Astrocyte (in vitro differentiated cells and primary cell): ENCODE results near the gene PLXDC2. TPM values are rescaled to one million over a fixed set of nuclear protein-coding genes. Genes with fewer than 3 reads are reported as not detected.

Experiments used
- DNase-seq: peaks from one replicate; pipeline ENCODE4 v3.0.0-alpha.2; 2010; ENCODE audit warnings: low read depth
- FAIRE-seq: peaks from 2 replicates; lab custom pipeline; 2011; peaks lifted over from hg19 to GRCh38; lab: Jason Lieb, UNC
- H2AFZ ChIP-seq: 2 replicates; pipeline ENCODE4 v1.6.0; 2012; ENCODE audit warnings: low read depth, low read length, inconsistent platforms
- H3K27ac ChIP-seq: 2 replicates; pipeline ENCODE4 v1.5.1; 2011; ENCODE audit warnings: low read depth, low read length, inconsistent platforms
- H3K27me3 ChIP-seq: 2 replicates; pipeline ENCODE4 v1.6.0; 2011; ENCODE audit warnings: low read length, inconsistent platforms; ENCODE audit not compliant: insufficient read depth
- H3K36me3 ChIP-seq: 2 replicates; pipeline ENCODE4 v1.5.1; 2011; ENCODE audit warnings: low read length, inconsistent platforms; ENCODE audit not compliant: insufficient read depth
- H3K4me1 ChIP-seq: 2 replicates; pipeline ENCODE4 v1.5.1; 2011; ENCODE audit warnings: low read length, inconsistent platforms; ENCODE audit not compliant: insufficient read depth
- H3K4me2 ChIP-seq: 2 replicates; pipeline ENCODE4 v1.6.0; 2012; ENCODE audit warnings: low read length, inconsistent platforms
- H3K4me3 ChIP-seq: 2 replicates; pipeline ENCODE4 v1.5.1; 2011; ENCODE audit warnings: low read depth, mild to moderate bottlenecking, low read length, inconsistent platforms; ENCODE audit not compliant: insufficient read depth
- H3K79me2 ChIP-seq: 2 replicates; pipeline ENCODE4 v1.6.0; 2012; ENCODE audit warnings: mild to moderate bottlenecking, low read length, inconsistent platforms; ENCODE audit not compliant: insufficient read depth
- H3K9ac ChIP-seq: 2 replicates; pipeline ENCODE4 v1.6.0; 2012; ENCODE audit warnings: mild to moderate bottlenecking, low read length, inconsistent platforms
- H3K9me3 ChIP-seq: 2 replicates; pipeline ENCODE4 v1.5.1; 2012; ENCODE audit warnings: low read depth, mild to moderate bottlenecking, low read length, inconsistent platforms; ENCODE audit not compliant: insufficient read depth
- H4K20me1 ChIP-seq: 2 replicates; pipeline ENCODE4 v1.6.0; 2012; ENCODE audit warnings: low read length, inconsistent platforms; ENCODE audit not compliant: insufficient read depth
- H3K27ac Mint-ChIP-seq: one replicate; pipeline ENCODE4 v1.8.0; 2021; ENCODE audit warnings: mild to moderate bottlenecking, mixed read lengths; ENCODE audit not compliant: unreplicated experiment
- H3K27me3 Mint-ChIP-seq: one replicate; pipeline ENCODE4 v1.8.0; 2021; ENCODE audit warnings: low read depth, mixed read lengths; ENCODE audit not compliant: unreplicated experiment
- H3K36me3 Mint-ChIP-seq: one replicate; pipeline ENCODE4 v1.8.0; 2021; ENCODE audit warnings: low read depth, mixed read lengths; ENCODE audit not compliant: unreplicated experiment
- H3K4me1 Mint-ChIP-seq: one replicate; pipeline ENCODE4 v1.8.0; 2021; ENCODE audit warnings: low read depth, mixed read lengths; ENCODE audit not compliant: unreplicated experiment
- H3K4me3 Mint-ChIP-seq: one replicate; pipeline ENCODE4 v1.8.0; 2021; ENCODE audit warnings: mild to moderate bottlenecking, moderate library complexity, mixed read lengths; ENCODE audit not compliant: unreplicated experiment
- H3K9me3 Mint-ChIP-seq: one replicate; pipeline ENCODE4 v1.8.0; 2021; ENCODE audit warnings: mild to moderate bottlenecking, mixed read lengths; ENCODE audit not compliant: unreplicated experiment
- CTCF ChIP-seq: IDR thresholded peaks from 2 replicates; pipeline ENCODE4 v1.5.1; 2011; ENCODE audit warnings: low read depth, mild to moderate bottlenecking, inconsistent platforms, low read length, moderate library complexity; ENCODE audit not compliant: insufficient read depth
- EZH2 ChIP-seq: IDR thresholded peaks from 2 replicates; pipeline ENCODE4 v1.6.1; 2012; ENCODE audit warnings: mild to moderate bottlenecking, low read length, inconsistent platforms; ENCODE audit not compliant: insufficient read depth
- total RNA-seq: library from RNA; stranded (reverse); gene quantifications from 2 replicates; pipeline ENCODE4 v1.2.1, GENCODE V29; 2021

PLXDC2 gene
- total RNA-seq, 1 donor from 2014 or later = 36.1 TPM

DNA sequence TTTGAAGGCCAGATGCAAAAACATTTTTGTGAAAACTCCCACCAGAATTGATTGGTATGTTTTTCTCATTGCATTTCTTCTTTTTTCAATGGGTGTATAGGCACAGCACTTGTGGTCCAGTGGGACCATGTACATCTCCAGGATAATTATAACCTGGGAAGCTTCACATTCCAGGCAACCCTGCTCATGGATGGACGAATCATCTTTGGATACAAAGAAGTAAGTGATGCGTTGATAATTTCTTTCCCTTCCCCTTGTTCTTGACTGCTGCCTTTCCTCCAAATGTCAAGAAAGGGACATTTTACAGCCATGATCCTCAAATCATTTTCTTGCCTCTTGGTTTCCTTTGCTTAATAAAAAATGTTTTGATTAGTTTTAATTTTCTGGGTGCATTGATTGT is 331.5 kb downstream of the PLXDC2 start:
- no peak overlapping the region for H3K4me2 ChIP-seq
- no peak overlapping the region for H3K4me3 Mint-ChIP-seq

GRCh38 chr10:20156511-20156910 is 340.3 kb downstream of the PLXDC2 start:
- no peak overlapping the region for H3K27ac Mint-ChIP-seq
- no peak overlapping the region for H3K4me3 ChIP-seq

More for the DNA sequence above, 331.5 kb downstream of the PLXDC2 start:
- peaks cover 2% of the 10 kb centered on the region for H3K4me1 Mint-ChIP-seq
- no peaks in the 10 kb centered on the region for H3K27me3 Mint-ChIP-seq
- H3K36me3 Mint-ChIP-seq = no peaks in the 10 kb centered on the region
- H3K9ac ChIP-seq = no peak overlapping the region
- no peaks in the 10 kb centered on the region for H4K20me1 ChIP-seq
- no peaks in the 10 kb centered on the region for H3K27me3 ChIP-seq
- FAIRE-seq (no peak), DNase-seq (no peak)
- no peaks in the 10 kb centered on the region for H3K79me2 ChIP-seq
- H3K9me3 ChIP-seq = no peaks in the 10 kb centered on the region
- no peaks in the 10 kb centered on the region for H3K9me3 Mint-ChIP-seq
- H2AFZ ChIP-seq = no peak overlapping the region
- H3K4me3 ChIP-seq = no peak overlapping the region
- TF ChIP-seq EZH2 = no peak
- TF ChIP-seq CTCF = no peak
- no peak overlapping the region for H3K27ac Mint-ChIP-seq
- no peaks in the 10 kb centered on the region for H3K36me3 ChIP-seq
- no peak overlapping the region for H3K27ac ChIP-seq
- H3K4me1 ChIP-seq = no peaks in the 10 kb centered on the region

More at GRCh38 chr10:20156511-20156910, 340.3 kb downstream of the PLXDC2 start:
- H3K9me3 ChIP-seq = no peaks in the 10 kb centered on the region
- H3K9ac ChIP-seq = no peak overlapping the region
- H3K36me3 ChIP-seq = no peaks in the 10 kb centered on the region
- H4K20me1 ChIP-seq = no peaks in the 10 kb centered on the region
- DNase-seq (no peak), FAIRE-seq (no peak)
- no peak overlapping the region for H3K27ac ChIP-seq
- Mint-ChIP-seq H3K4me1 (peaks cover 4% of the 10 kb centered on the region), H3K36me3 (peaks cover 2% of the 10 kb centered on the region), H3K4me3 (no peak overlapping the region), H3K27me3 (no peaks in the 10 kb centered on the region), H3K9me3 (no peaks in the 10 kb centered on the region)
- no peak overlapping the region for H3K4me2 ChIP-seq
- H3K79me2 ChIP-seq = no peaks in the 10 kb centered on the region
- H3K4me1 ChIP-seq = no peaks in the 10 kb centered on the region
- TF ChIP-seq EZH2 (no peak), CTCF (no peak)
- no peak overlapping the region for H2AFZ ChIP-seq
- no peaks in the 10 kb centered on the region for H3K27me3 ChIP-seq
